Liver (tissue), 9 donors: ENCODE measurements around the gene TBC1D5. TPM values are rescaled to one million over a fixed set of nuclear protein-coding genes. Genes with fewer than 3 reads are reported as not detected.

Experiments used
- DNase-seq: peaks from one replicate; pipeline ENCODE4 v3.0.0-alpha.2; 2017; ENCODE audit warnings: low spot score
- H3K27ac ChIP-seq, 2 donors: one replicate each; pipeline ENCODE4 v1.7.0; 2013; ENCODE audit warnings: inconsistent platforms in 2 of 2, low read length in 2 of 2, control low read depth in 1 of 2, low read depth in 1 of 2, mild to moderate bottlenecking in 1 of 2
- H3K27me3 ChIP-seq, 4 donors: one replicate each; pipeline versions ENCODE4 v1.6.1 to v1.7.0; 2013; ENCODE audit warnings: low read length in 3 of 4, inconsistent platforms in 1 of 4, mild to moderate bottlenecking in 1 of 4, moderate library complexity in 1 of 4; ENCODE audit not compliant: control insufficient read depth in 4 of 4, insufficient read depth in 4 of 4
- H3K36me3 ChIP-seq, 4 donors: one replicate each; pipeline versions ENCODE4 v1.6.1 to v1.7.0; 2013; ENCODE audit warnings: low read length in 3 of 4, mild to moderate bottlenecking in 3 of 4, low read depth in 1 of 4, moderate library complexity in 1 of 4; ENCODE audit not compliant: control insufficient read depth in 4 of 4, insufficient read depth in 3 of 4
- H3K4me1 ChIP-seq, 4 donors: one replicate each; pipeline versions ENCODE4 v1.6.1 to v1.7.0; 2013; ENCODE audit warnings: low read length in 3 of 4, mild to moderate bottlenecking in 3 of 4, moderate library complexity in 1 of 4; ENCODE audit not compliant: control insufficient read depth in 4 of 4, insufficient read depth in 4 of 4
- H3K4me3 ChIP-seq, 3 donors: one replicate each; pipeline versions ENCODE4 v1.6.1 to v1.7.0; 2013; ENCODE audit warnings: low read length in 3 of 3, control low read depth in 1 of 3, low read depth in 1 of 3, mild to moderate bottlenecking in 1 of 3
- H3K9ac ChIP-seq, 2 donors: one replicate each; pipeline ENCODE4 v1.7.0; 2013; ENCODE audit warnings: low read length in 2 of 2, mild to moderate bottlenecking in 2 of 2, moderate library complexity in 2 of 2, control low read depth in 1 of 2, low read depth in 1 of 2
- H3K9me3 ChIP-seq, 4 donors: one replicate each; pipeline versions ENCODE4 v1.6.1 to v1.7.0; 2013; ENCODE audit warnings: low read length in 3 of 4; ENCODE audit not compliant: control insufficient read depth in 4 of 4
- ATF3 ChIP-seq: IDR thresholded peaks from 2 replicates; pipeline ENCODE4 v1.6.1; 2016; ENCODE audit warnings: antibody characterized with exemption
- CTCF ChIP-seq: fragments of 150-350 bp; IDR thresholded peaks from 2 replicates; pipeline ENCODE4 v1.5.1; 2017; ENCODE audit warnings: improper control_type of control experiment, low read depth, low read length; ENCODE audit not compliant: missing input control
- EGR1 ChIP-seq, 2 donors: IDR thresholded peaks; 2 replicates each; pipeline ENCODE4 v1.6.1; 2016 to 2018; ENCODE audit warnings: antibody characterized with exemption in 2 of 2, low read depth in 2 of 2
- FOXA1 ChIP-seq: IDR thresholded peaks from 2 replicates; pipeline ENCODE4 v1.6.1; 2016; ENCODE audit warnings: antibody characterized with exemption
- FOXA2 ChIP-seq: IDR thresholded peaks from 2 replicates; pipeline ENCODE4 v1.6.1; 2016; ENCODE audit warnings: antibody characterized with exemption
- GABPA ChIP-seq, 2 donors: IDR thresholded peaks in 1 of 2; conservative IDR thresholded peaks in 1 of 2; 2 replicates each; pipeline ENCODE4 v1.6.1; 2016; ENCODE audit warnings: antibody characterized with exemption in 2 of 2, mild to moderate bottlenecking in 1 of 2, moderate library complexity in 1 of 2
- HNF4A ChIP-seq, 2 donors: conservative IDR thresholded peaks; 2 replicates each; pipeline ENCODE4 v1.6.1; 2016; ENCODE audit warnings: antibody characterized with exemption in 2 of 2, mild to moderate bottlenecking in 2 of 2
- HNF4G ChIP-seq: IDR thresholded peaks from 2 replicates; pipeline ENCODE4 v1.6.1; 2016; ENCODE audit warnings: antibody characterized with exemption
- JUND ChIP-seq, 2 donors: IDR thresholded peaks; 2 replicates each; pipeline ENCODE4 v1.6.1; 2016; ENCODE audit warnings: antibody characterized with exemption in 2 of 2
- MAX ChIP-seq: IDR thresholded peaks from 2 replicates; pipeline ENCODE4 v1.6.1; 2016; ENCODE audit warnings: antibody characterized with exemption
- NR2F2 ChIP-seq: IDR thresholded peaks from 2 replicates; pipeline ENCODE4 v1.6.1; 2016; ENCODE audit warnings: antibody characterized with exemption
- RAD21 ChIP-seq, 2 donors: IDR thresholded peaks; 2 replicates each; pipeline ENCODE4 v1.6.1; 2016; ENCODE audit warnings: antibody characterized with exemption in 2 of 2, mild to moderate bottlenecking in 2 of 2
- REST ChIP-seq: IDR thresholded peaks from 2 replicates; pipeline ENCODE4 v1.6.1; 2016; ENCODE audit warnings: antibody characterized with exemption, mild to moderate bottlenecking
- RXRA ChIP-seq, 2 donors: IDR thresholded peaks; 2 replicates each; pipeline ENCODE4 v1.6.1; 2017 to 2018; ENCODE audit warnings: antibody characterized with exemption in 2 of 2, mild to moderate bottlenecking in 1 of 2
- SP1 ChIP-seq: IDR thresholded peaks from 2 replicates; pipeline ENCODE4 v1.6.1; 2018; ENCODE audit warnings: antibody characterized with exemption, mild to moderate bottlenecking
- TAF1 ChIP-seq: conservative IDR thresholded peaks from 2 replicates; pipeline ENCODE4 v1.6.1; 2016; ENCODE audit warnings: antibody characterized with exemption, mild to moderate bottlenecking
- YY1 ChIP-seq: IDR thresholded peaks from 2 replicates; pipeline ENCODE4 v1.6.1; 2016; ENCODE audit warnings: antibody characterized with exemption, mild to moderate bottlenecking
- ZBTB33 ChIP-seq: IDR thresholded peaks from 2 replicates; pipeline ENCODE4 v1.6.1; 2016; ENCODE audit warnings: antibody characterized with exemption
- WGBS: extraction: QIAGEN DNeasy Blood & Tissue Kit; methylation state at CpG from one replicate; pipeline ENCODE4 v1.1.7; 2013; 5-methylcytosine and 5-hydroxymethylcytosine counted together
- polyA plus RNA-seq, 2 donors: library from polyadenylated mRNA; stranded (reverse) in 1 of 2; unstranded in 1 of 2; fragments of 200-250 nt in 1 of 2; fragments of >200 nt in 1 of 2; fragmentation: Nextera tagmentation in 1 of 2; extraction: Ambion mirVana in 1 of 2; gene quantifications; one replicate each; pipeline versions ENCODE4 v1.2.1 to v1.2.3, GENCODE V29; 2013 to 2015
- total RNA-seq, 2 donors: library from RNA; depleted of rRNA; stranded (reverse); fragments of >200 nt; gene quantifications; one replicate each; pipeline ENCODE4 v1.2.3, GENCODE V29; 2014
- donor health status: healthy.
- donor health status: healthy.
- donor health status: healthy.
- donor health status: healthy.
- donor health status: healthy.

TBC1D5 gene
- total and polyA plus RNA-seq, 4 donors = 9.1 to 45.6 (median 25.6) TPM

- Histone ChIP-seq H3K27me3 (no peaks in the 10 kb centered on the region), H3K9ac (no peak overlapping the region), H3K4me3 (no peak overlapping the region), H3K36me3 (no peaks in the 10 kb centered on the region), H3K9me3 (no peaks in the 10 kb centered on the region), H3K4me1 (peaks cover 0 to 6% (median 0%) of the 10 kb centered on the region in 4 donors), H3K27ac (no peak overlapping the region)
- no peak for DNase-seq
- TF ChIP-seq CTCF (no peak), YY1 (no peak), JUND (IDR thresholded peaks at IDR 0.05) (no peak), ZBTB33 (no peak), REST (no peak), SP1 (no peak), FOXA1 (no peak), TAF1 (no peak), GABPA (IDR thresholded peaks at IDR 0.05 in 1 of 2, conservative IDR thresholded peaks at IDR 0.05 in 1 of 2) (no peak), FOXA2 (no peak), EGR1 (IDR thresholded peaks at IDR 0.05; ENCODE audit: low read depth in 2 of 2) (no peak), HNF4A (conservative IDR thresholded peaks at IDR 0.05) (no peak), NR2F2 (no peak), RAD21 (IDR thresholded peaks at IDR 0.05) (no peak), MAX (no peak), HNF4G (no peak), RXRA (IDR thresholded peaks at IDR 0.05) (no peak), ATF3 (no peak)
Observed at GRCh38 chr3:17257269-17257668, 485.2 kb downstream of the TBC1D5 start.

- DNase-seq = no peak
- H3K4me3 ChIP-seq = no peak overlapping the region
- WGBS = 89% methylated on average over 1 of the region's 1 CpG
- H3K27me3 ChIP-seq = no peaks in the 10 kb centered on the region
- H3K9me3 ChIP-seq = no peaks in the 10 kb centered on the region
- no peaks in the 10 kb centered on the region for H3K36me3 ChIP-seq
- no peak overlapping the region for H3K27ac ChIP-seq
- H3K4me1 ChIP-seq = no peaks in the 10 kb centered on the region
- no peak overlapping the region for H3K9ac ChIP-seq
- TF ChIP-seq EGR1 (IDR thresholded peaks at IDR 0.05; ENCODE audit: low read depth in 2 of 2) (no peak), HNF4G (no peak), ATF3 (no peak), SP1 (no peak), MAX (no peak), GABPA (IDR thresholded peaks at IDR 0.05 in 1 of 2, conservative IDR thresholded peaks at IDR 0.05 in 1 of 2) (no peak)
Observed at GRCh38 chr3:17243621-17244020, 498.8 kb downstream of the TBC1D5 start.
